Spleen (tissue), 7 donors: ENCODE data around the gene ALK.

ENCODE experiments used
- POLR2AphosphoS5 ChIP-seq, 3 donors: sonication (generic); formaldehyde crosslinking; IDR thresholded peaks; one replicate each; pipeline ENCODE4 v1.5.1; 2017; ENCODE audit warnings: antibody characterized with exemption in 3 of 3
- TF ChIP-seq, protein P1 (sequence below), 11 experiments: fragments of 200-600 bp in 7 of 11; fragments of 450-650 bp in 4 of 11; sonication (generic) in 4 of 11; IDR thresholded peaks in 8 of 11; conservative IDR thresholded peaks in 3 of 11; 1 replicate in 7 of 11; 2 replicates in 4 of 11; pipeline versions ENCODE4 v1.4.0 to v1.8.0; 2016 to 2021; ENCODE audit warnings: antibody characterized with exemption in 11 of 11, inconsistent platforms in 4 of 11, mild to moderate bottlenecking in 1 of 11
- donor health status: DM: no; HTN: no; CAD: no; lungs with moderate emphysema.
- donor health status: DM: no; HTN: no; CAD: no.
- donor health status: DM: no; HTN: no; CAD: no.

- TF ChIP-seq, protein P1, sequence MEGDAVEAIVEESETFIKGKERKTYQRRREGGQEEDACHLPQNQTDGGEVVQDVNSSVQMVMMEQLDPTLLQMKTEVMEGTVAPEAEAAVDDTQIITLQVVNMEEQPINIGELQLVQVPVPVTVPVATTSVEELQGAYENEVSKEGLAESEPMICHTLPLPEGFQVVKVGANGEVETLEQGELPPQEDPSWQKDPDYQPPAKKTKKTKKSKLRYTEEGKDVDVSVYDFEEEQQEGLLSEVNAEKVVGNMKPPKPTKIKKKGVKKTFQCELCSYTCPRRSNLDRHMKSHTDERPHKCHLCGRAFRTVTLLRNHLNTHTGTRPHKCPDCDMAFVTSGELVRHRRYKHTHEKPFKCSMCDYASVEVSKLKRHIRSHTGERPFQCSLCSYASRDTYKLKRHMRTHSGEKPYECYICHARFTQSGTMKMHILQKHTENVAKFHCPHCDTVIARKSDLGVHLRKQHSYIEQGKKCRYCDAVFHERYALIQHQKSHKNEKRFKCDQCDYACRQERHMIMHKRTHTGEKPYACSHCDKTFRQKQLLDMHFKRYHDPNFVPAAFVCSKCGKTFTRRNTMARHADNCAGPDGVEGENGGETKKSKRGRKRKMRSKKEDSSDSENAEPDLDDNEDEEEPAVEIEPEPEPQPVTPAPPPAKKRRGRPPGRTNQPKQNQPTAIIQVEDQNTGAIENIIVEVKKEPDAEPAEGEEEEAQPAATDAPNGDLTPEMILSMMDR (IDR thresholded peaks at IDR 0.05 in 8 of 11, conservative IDR thresholded peaks at IDR 0.05 in 3 of 11): no peak
- no peak for TF ChIP-seq POLR2AphosphoS5 (IDR thresholded peaks at IDR 0.05)
Measured at GRCh38 chr2:29250977-29251376, 670.4 kb downstream of the ALK start.
